Measurements from ENCODE around the gene SORL1-AS1.

DNA sequence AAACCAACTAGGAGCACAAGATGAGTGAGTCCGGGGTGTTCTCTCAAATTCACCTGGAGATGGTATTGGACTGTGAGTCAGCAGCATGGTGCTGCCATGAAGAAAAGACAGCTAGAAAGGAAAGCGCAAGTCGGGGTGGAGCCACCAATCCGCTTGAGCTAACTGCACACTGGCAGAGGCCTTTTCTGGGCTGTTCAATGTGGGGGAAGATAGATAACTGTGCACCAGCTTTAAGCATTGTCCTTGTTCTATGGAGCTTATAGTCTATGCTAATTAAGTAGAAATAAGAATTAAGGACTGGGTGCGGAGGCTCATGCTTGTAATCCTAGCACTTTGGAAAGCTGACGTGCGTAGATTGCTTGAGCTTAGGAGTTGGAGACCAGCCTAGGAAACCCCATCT, 21.9 kb upstream of the SORL1-AS1 start:
- TF ChIP-seq POLR2AphosphoS5 (IDR thresholded peaks at IDR 0.05): no peak
- TF ChIP-seq, protein P1, sequence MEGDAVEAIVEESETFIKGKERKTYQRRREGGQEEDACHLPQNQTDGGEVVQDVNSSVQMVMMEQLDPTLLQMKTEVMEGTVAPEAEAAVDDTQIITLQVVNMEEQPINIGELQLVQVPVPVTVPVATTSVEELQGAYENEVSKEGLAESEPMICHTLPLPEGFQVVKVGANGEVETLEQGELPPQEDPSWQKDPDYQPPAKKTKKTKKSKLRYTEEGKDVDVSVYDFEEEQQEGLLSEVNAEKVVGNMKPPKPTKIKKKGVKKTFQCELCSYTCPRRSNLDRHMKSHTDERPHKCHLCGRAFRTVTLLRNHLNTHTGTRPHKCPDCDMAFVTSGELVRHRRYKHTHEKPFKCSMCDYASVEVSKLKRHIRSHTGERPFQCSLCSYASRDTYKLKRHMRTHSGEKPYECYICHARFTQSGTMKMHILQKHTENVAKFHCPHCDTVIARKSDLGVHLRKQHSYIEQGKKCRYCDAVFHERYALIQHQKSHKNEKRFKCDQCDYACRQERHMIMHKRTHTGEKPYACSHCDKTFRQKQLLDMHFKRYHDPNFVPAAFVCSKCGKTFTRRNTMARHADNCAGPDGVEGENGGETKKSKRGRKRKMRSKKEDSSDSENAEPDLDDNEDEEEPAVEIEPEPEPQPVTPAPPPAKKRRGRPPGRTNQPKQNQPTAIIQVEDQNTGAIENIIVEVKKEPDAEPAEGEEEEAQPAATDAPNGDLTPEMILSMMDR (IDR thresholded peaks at IDR 0.05): no peak
